Hypothalamus (tissue), 51 donors: ENCODE results near the gene PTTG1.

ENCODE experiments used
- DNase-seq, 51 donors: peaks; one replicate each; lab custom pipeline; 2025; lab: John Stamatoyannopoulos, UW

The PTTG1 gene

GRCh38 chr5:160470437-160471361 is 49.0 kb downstream of the PTTG1 start:
- no peak for DNase-seq

GRCh38 chr5:160471761-160472160 is 50.1 kb downstream of the PTTG1 start:
- DNase-seq, result no peak

GRCh38 chr5:160472482-160472881 is 50.8 kb downstream of the PTTG1 start:
- no peak for DNase-seq

- no peak for DNase-seq
These were observed 52.0 kb downstream of the PTTG1 start for GRCh38 chr5:160473681-160474080.

- no peak for DNase-seq
These were observed 52.4 kb downstream of the PTTG1 start for GRCh38 chr5:160474084-160474483.

- DNase-seq, result no peak
These were observed 54.3 kb downstream of the PTTG1 start for GRCh38 chr5:160475864-160476438.

GRCh38 chr5:160477266-160477970 is 55.8 kb downstream of the PTTG1 start:
- no peak for DNase-seq

- DNase-seq, result no peak
These were observed 56.5 kb downstream of the PTTG1 start for GRCh38 chr5:160478163-160478562.
